IPS-18a (cell line): ENCODE measurements around the gene RIMS4.

Source experiments
- H3K27ac ChIP-seq: one replicate; pipeline ENCODE4 v1.5.1; 2013; ENCODE audit warnings: low read length
- H3K27me3 ChIP-seq: one replicate; pipeline ENCODE4 v1.6.1; 2013; ENCODE audit warnings: mild to moderate bottlenecking, low read length; ENCODE audit not compliant: control insufficient read depth, insufficient read depth
- H3K36me3 ChIP-seq: one replicate; pipeline ENCODE4 v1.6.1; 2013; ENCODE audit warnings: low read depth, low read length; ENCODE audit not compliant: control insufficient read depth
- H3K4me1 ChIP-seq: one replicate; pipeline ENCODE4 v1.6.1; 2013; ENCODE audit warnings: low read depth, low read length; ENCODE audit not compliant: control insufficient read depth
- H3K4me3 ChIP-seq: one replicate; pipeline ENCODE4 v1.5.1; 2013; ENCODE audit warnings: low read length
- H3K9ac ChIP-seq: one replicate; pipeline ENCODE4 v1.6.1; 2013; ENCODE audit warnings: mild to moderate bottlenecking, low read length, moderate library complexity
- H3K9me3 ChIP-seq: one replicate; pipeline ENCODE4 v1.6.1; 2013; ENCODE audit warnings: low read depth, low read length; ENCODE audit not compliant: control insufficient read depth

Gene RIMS4

DNA sequence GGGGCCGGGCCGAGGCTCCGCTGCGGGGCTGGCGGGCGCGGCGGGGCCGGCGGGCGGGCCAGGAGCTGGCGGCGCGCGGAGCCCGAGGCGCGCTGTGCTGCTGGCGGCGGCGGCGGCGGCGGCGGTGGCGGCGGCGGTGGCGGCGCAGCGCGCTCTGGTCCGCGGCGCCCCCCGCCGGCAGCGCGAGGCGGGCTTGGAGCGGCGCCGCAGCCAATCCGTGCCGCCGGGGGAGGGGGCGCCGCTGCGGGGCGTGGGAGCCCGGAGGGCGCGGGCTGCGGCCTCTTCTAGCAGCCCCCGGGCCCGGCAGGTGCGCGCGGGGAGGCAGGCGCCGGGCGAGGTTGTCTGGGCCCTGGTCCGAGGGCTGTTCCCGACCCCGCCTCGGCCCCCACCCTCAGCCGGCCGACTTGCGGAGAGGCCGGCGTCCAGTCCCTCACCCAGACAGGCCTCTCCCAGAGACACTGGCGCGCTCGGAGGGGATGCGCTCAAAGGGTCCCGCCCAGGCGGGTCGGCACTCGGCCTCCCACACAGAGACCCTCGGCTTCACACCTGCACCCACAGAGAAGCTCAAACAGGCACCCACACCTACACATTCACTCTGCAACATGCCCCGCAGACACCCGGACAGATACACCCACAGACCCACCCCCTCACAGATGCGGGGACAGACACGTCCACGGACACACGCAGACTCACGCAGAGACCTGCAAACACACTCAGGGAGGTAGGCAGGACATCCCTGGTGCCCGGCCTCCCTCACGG lies at the start of gene RIMS4:
RIMS4 (minus strand) TSS at position 156 of the 759 bp plus-strand sequence. CDS start 275 bp downstream, outside the sequence.
- Histone ChIP-seq H3K4me3 (peak within 1 kb of the TSS; percentile 66), H3K9me3 (no peaks in the 10 kb centered on the region), H3K4me1 (peaks cover 11% of the 10 kb centered on the region), H3K9ac (no peak within 1 kb of the TSS), H3K27ac (no peak within 1 kb of the TSS), H3K36me3 (no peaks in the 10 kb centered on the region), H3K27me3 (peaks cover 52% of the 10 kb centered on the region)

DNA sequence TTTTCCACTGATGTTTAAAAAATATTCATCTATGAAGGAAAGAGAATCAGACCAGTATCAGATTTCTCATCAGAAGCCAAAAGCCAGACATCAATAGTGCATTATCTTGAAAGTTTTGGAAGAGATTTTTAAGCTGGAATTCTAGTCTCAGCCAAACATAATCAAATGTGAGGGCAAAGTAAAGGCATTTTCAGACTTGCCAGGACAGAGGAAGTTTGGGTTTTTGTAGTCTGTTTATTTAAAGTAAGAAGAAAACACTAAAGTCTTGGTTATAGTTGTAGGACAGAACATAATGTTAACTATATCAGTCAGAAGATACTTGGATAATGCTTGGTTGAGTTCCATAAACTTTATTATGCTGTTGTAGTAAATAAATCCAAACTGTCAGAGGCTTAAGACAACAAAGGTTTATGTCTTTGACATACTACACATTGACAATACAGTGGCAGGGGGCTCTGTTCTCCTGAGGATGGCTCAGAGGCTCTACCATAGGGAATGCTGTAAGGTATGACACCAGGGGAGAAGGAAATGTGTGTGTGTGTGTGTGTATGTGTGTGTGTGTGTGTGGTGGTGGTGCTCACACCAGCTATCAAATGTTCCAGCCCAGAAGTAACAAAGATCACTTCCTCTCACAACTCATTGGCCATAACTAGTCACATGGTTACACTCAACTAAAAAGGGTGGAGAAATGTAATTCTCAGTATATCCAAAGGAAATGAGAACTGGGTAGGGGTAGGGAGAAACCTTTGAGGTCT lies 48.4 kb upstream of the RIMS4 start:
- no peak overlapping the region for H3K4me3 ChIP-seq
- no peak overlapping the region for H3K9ac ChIP-seq
- no peaks in the 10 kb centered on the region for H3K36me3 ChIP-seq
- no peaks in the 10 kb centered on the region for H3K27me3 ChIP-seq
- H3K9me3 ChIP-seq, result no peaks in the 10 kb centered on the region
- no peaks in the 10 kb centered on the region for H3K4me1 ChIP-seq
- H3K27ac ChIP-seq, result no peak overlapping the region

- H3K27ac ChIP-seq, result no peak overlapping the region
- H3K4me1 ChIP-seq, result no peaks in the 10 kb centered on the region
- H3K4me3 ChIP-seq, result no peak overlapping the region
- no peaks in the 10 kb centered on the region for H3K9me3 ChIP-seq
- no peaks in the 10 kb centered on the region for H3K36me3 ChIP-seq
- no peak overlapping the region for H3K9ac ChIP-seq
- no peaks in the 10 kb centered on the region for H3K27me3 ChIP-seq
Measured at GRCh38 chr20:44856856-44857448, 46.6 kb upstream of the RIMS4 start.

GRCh38 chr20:44856442-44856841 lies 46.1 kb upstream of the RIMS4 start:
- Histone ChIP-seq H3K36me3 (no peaks in the 10 kb centered on the region), H3K4me1 (peaks cover 5% of the 10 kb centered on the region), H3K27me3 (no peaks in the 10 kb centered on the region), H3K9me3 (no peaks in the 10 kb centered on the region), H3K9ac (no peak overlapping the region), H3K27ac (no peak overlapping the region), H3K4me3 (no peak overlapping the region)

DNA sequence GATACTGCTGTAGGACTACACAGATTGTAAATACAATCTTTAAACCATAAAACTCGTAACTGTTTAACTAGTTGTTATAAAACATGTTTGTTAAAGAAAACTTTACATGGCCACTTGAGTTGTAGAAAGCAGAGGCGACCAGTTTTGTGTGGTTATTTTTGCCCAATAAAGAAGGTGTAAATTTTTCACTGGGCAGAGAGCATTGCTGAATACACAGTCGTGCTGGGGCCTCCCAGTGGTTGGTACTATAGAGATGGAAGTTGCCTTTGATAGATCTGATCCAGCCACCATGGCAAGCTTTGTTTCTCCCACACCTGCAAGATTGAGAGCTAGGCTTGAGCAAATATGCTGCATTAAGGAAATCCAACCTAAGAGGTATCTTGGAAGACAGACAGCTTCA lies 41.2 kb upstream of the RIMS4 start:
- no peak overlapping the region for H3K4me3 ChIP-seq
- H3K9me3 ChIP-seq, result no peaks in the 10 kb centered on the region
- H3K9ac ChIP-seq, result no peak overlapping the region
- H3K27me3 ChIP-seq, result no peaks in the 10 kb centered on the region
- H3K27ac ChIP-seq, result no peak overlapping the region
- H3K36me3 ChIP-seq, result no peaks in the 10 kb centered on the region
- peaks cover 8% of the 10 kb centered on the region for H3K4me1 ChIP-seq

- no peak overlapping the region for H3K9ac ChIP-seq
- H3K36me3 ChIP-seq, result no peaks in the 10 kb centered on the region
- no peaks in the 10 kb centered on the region for H3K27me3 ChIP-seq
- no peak overlapping the region for H3K27ac ChIP-seq
- no peak overlapping the region for H3K4me3 ChIP-seq
- H3K9me3 ChIP-seq, result no peaks in the 10 kb centered on the region
- H3K4me1 ChIP-seq, result peaks cover 8% of the 10 kb centered on the region
Measured at GRCh38 chr20:44850837-44851236, 40.5 kb upstream of the RIMS4 start.

DNA sequence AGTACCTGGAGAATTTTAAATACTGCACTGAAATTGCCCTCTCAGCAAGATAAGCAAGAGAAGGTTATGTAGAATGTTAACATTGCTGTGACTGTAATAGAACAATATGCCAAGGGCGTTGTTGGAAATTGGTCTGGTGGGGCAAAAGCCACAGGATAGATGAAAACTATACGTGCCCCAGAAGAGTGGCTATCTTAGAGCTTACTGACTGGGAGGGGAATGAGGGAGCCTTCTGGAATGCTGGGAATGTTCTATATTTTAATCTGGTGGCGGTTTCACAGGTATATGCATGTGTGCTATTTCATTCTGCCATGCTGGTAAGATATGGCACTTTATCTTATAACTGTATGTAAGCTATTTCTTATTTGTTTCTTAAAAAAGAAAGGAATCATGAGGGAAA lies 39.9 kb upstream of the RIMS4 start:
- Histone ChIP-seq H3K27me3 (no peaks in the 10 kb centered on the region), H3K4me1 (peaks cover 8% of the 10 kb centered on the region), H3K9ac (no peak overlapping the region), H3K36me3 (no peaks in the 10 kb centered on the region), H3K9me3 (no peaks in the 10 kb centered on the region), H3K27ac (no peak overlapping the region), H3K4me3 (no peak overlapping the region)

DNA sequence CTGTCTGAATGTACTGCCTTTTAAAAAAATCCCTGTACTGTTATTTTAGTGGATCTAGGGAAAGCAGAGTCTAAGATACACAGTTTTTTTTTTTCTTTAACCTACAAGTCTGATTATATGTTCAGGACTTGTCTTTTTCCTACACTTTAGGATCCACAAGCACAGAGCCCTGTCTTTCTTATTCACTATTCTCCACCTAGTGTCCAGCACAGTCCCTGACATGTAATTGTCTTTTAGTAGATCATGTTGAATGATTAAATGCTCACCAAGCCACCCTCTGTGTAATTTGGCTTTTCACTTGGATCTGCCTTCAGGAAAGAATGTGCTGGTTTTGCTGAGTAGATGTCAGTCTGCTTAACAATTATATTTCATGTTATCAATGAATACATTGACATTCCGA lies 39.4 kb upstream of the RIMS4 start:
- Histone ChIP-seq H3K27me3 (no peaks in the 10 kb centered on the region), H3K9ac (no peak overlapping the region), H3K4me3 (no peak overlapping the region), H3K4me1 (peaks cover 8% of the 10 kb centered on the region), H3K36me3 (no peaks in the 10 kb centered on the region), H3K9me3 (no peaks in the 10 kb centered on the region), H3K27ac (no peak overlapping the region)

DNA sequence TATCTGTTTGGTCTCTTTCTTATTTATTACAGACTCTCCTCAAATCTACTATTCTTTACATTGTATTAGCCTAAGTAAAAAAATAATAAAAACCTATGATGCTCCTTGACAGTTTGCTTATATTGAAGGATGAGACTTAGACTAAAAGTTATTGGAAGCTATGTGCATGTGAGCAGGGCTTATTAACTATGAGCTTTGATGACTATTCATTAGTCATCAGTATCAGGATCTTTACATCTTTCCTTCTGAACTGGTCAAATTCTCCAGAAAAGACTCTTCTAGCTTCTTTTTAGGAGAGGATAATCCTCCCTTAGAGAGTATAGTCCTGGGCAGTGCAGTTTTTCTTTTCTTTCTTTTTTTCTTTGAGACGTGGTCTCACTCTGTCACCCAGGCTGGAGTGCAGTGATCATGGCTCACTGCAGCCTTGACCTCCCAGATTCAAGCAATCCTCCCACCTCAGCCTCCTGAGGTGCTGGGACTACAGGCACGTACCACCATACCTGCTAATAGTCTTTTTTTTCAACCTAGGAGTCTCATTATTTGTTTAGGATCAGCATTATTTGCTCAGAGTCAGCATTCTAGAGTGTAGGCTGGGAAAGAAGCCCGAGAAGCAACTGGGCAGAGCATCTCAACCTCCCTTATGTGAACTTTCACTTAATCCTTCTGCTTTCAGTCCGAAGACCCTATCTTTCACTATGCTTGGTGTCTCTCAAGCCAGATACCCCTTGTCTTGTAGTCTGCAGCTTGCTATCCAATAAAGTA lies 38.1 kb upstream of the RIMS4 start:
- Histone ChIP-seq H3K36me3 (no peaks in the 10 kb centered on the region), H3K9ac (no peak overlapping the region), H3K27ac (no peak overlapping the region), H3K27me3 (no peaks in the 10 kb centered on the region), H3K4me1 (peaks cover 8% of the 10 kb centered on the region), H3K4me3 (no peak overlapping the region), H3K9me3 (no peaks in the 10 kb centered on the region)

DNA sequence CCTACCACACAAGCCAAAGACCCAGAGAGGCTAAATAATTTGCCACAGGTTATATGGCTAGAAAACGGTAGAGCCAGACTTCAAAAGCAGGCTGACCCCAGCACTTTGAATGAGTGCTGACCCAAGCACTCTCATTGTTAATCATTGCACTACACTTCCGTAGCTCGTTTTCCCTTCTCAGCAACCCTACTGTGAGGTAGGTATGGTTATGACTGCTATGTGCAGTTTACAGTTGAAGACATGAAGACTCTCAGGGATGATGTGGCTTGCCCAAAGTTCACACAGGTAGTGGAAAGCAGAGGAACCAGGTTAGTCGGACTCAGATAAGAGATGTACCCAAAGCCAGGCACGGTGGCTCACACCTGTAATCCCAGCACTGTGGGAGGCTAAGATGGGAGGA lies 33.5 kb upstream of the RIMS4 start:
- no peak overlapping the region for H3K9ac ChIP-seq

GRCh38 chr20:44841955-44842354 lies 31.6 kb upstream of the RIMS4 start:
- Histone ChIP-seq H3K4me1 (no peaks in the 10 kb centered on the region), H3K9ac (no peak overlapping the region), H3K9me3 (no peaks in the 10 kb centered on the region), H3K27ac (no peak overlapping the region), H3K36me3 (no peaks in the 10 kb centered on the region), H3K27me3 (no peaks in the 10 kb centered on the region), H3K4me3 (no peak overlapping the region)

More for the DNA sequence above, 33.5 kb upstream of the RIMS4 start:
- Histone ChIP-seq H3K4me3 (no peak overlapping the region), H3K9me3 (no peaks in the 10 kb centered on the region), H3K36me3 (no peaks in the 10 kb centered on the region), H3K27ac (no peak overlapping the region), H3K4me1 (no peaks in the 10 kb centered on the region), H3K27me3 (no peaks in the 10 kb centered on the region)
